Activated CD4-positive, alpha-beta T cell treated with anti-CD3 and anti-CD28 coated beads, Interleukin-2, amount 10 ng/mL, durations not matched to agents 24 days and 14 days (primary cell): ENCODE data around the gene CENPB. TPM values are rescaled to one million over a fixed set of nuclear protein-coding genes. Genes with fewer than 3 reads are reported as not detected.

ENCODE experiments used
- DNase-seq: peaks from one replicate; pipeline ENCODE4 v3.0.0; 2022
- H3K27ac Mint-ChIP-seq: one replicate; pipeline ENCODE4 v1.8.0; 2022; ENCODE audit warnings: mild to moderate bottlenecking, mixed read lengths
- H3K27me3 Mint-ChIP-seq: one replicate; pipeline ENCODE4 v1.8.0; 2022; ENCODE audit warnings: mixed read lengths
- H3K36me3 Mint-ChIP-seq: one replicate; pipeline ENCODE4 v1.8.0; 2022; ENCODE audit warnings: low read depth, mild to moderate bottlenecking, mixed read lengths
- H3K4me1 Mint-ChIP-seq: one replicate; pipeline ENCODE4 v1.8.0; 2021; ENCODE audit warnings: mixed read lengths
- H3K4me3 Mint-ChIP-seq: one replicate; pipeline ENCODE4 v1.8.0; 2022; ENCODE audit warnings: mild to moderate bottlenecking, moderate library complexity, mixed read lengths
- H3K9me3 Mint-ChIP-seq: one replicate; pipeline ENCODE4 v1.8.0; 2021; ENCODE audit warnings: mixed read lengths
- intact Hi-C: fragments of 100-400 bp; cut with micrococcal nuclease; formaldehyde crosslinking; loops from one replicate; pipeline ENCODE4 v1.15.1; 2023
- total RNA-seq: library from RNA; stranded (reverse); gene quantifications from 2 replicates; pipeline ENCODE4 v1.2.3, GENCODE V29; 2022

Gene CENPB
- total RNA-seq, 1 donor from 2014 or later = 74.4 TPM

DNA sequence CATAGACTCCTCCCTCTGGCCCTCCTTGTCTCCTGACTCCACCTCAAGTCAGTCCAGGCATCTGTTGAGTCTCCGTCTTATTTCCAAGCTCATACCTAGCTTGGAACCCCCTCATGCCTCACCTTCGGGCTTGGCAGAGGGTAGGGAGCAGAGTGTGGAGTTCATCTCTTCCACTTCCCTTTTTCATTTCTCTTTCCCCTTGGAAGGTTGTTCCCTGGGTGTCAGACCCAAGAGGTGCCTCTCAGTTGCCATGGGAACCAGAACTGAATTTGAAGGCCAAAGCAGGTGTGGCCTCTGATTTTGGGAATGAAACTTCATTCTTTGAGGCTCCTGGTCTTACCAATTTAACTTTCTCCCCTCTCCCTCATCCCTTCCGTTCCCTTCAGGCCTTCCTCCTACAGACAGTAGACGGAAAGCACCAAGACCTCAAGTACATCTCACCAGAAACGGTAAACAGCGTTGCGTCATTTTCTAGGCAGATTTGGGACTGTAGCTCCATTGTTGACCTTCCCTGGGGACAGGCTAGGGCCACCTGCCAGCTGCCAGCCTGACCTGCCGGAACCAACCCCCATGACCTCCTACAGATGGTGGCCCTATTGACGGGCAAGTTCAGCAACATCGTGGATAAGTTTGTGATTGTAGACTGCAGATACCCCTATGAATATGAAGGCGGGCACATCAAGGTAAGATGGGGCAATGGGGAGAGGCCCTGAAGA, 16.1 kb upstream of the CENPB start:
- peaks cover 73% of the 10 kb centered on the region for H3K36me3 Mint-ChIP-seq
- no peak overlapping the region for H3K4me3 Mint-ChIP-seq

DNA sequence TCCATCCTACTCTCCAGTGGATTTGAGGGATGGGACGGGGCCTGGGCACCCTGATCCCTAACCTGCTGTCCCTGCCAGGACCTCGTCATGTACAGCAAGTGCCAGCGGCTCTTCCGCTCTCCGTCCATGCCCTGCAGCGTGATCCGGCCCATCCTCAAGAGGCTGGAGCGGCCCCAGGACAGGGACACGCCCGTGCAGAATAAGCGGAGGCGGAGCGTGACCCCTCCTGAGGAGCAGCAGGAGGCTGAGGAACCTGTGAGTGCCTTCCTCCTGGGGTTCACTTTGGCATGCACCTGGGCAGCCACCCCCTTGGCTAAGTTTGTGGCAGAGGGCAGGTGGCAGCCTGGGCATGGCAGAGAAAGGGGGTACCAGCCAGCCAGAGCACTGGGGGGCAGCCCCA, 15.3 kb upstream of the CENPB start:
- Mint-ChIP-seq H3K36me3 (peaks cover 76% of the 10 kb centered on the region), H3K27me3 (no peaks in the 10 kb centered on the region), H3K27ac (no peak overlapping the region), H3K4me1 (peaks cover 65% of the 10 kb centered on the region), H3K9me3 (no peaks in the 10 kb centered on the region), H3K4me3 (no peak overlapping the region)
- intact Hi-C loops = no loop called here
- no peak for DNase-seq

More for the DNA sequence above, 16.1 kb upstream of the CENPB start:
- H3K27me3 Mint-ChIP-seq = no peaks in the 10 kb centered on the region
- H3K27ac Mint-ChIP-seq = peak overlapping the region; percentile 14
- no peak for DNase-seq
- intact Hi-C loops = no loop called here
- H3K9me3 Mint-ChIP-seq = no peaks in the 10 kb centered on the region
- H3K4me1 Mint-ChIP-seq = peaks cover 66% of the 10 kb centered on the region

DNA sequence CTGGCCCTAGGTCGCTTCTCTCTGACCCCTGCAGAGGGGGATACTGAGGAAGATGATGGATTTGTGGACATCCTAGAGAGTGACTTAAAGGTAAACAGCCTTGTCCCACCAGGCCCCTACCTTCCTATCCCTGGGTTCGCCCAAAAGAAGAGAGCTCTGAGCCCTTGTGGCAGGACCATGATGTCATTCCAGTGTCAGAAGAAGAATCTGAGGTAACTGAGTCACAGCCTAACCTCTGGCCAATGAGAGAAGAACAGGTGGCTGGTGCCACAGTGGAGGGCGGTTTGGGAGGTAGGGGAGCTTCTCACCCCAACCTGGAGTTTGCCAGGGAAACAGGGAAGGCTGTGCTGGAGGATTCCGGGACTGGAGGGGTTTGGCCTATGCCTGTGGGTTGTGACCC, 14.8 kb upstream of the CENPB start:
- no peak for DNase-seq
- H3K9me3 Mint-ChIP-seq = no peaks in the 10 kb centered on the region
- peak overlapping the region; percentile 58 for H3K27ac Mint-ChIP-seq
- no peaks in the 10 kb centered on the region for H3K27me3 Mint-ChIP-seq
- H3K36me3 Mint-ChIP-seq = peaks cover 73% of the 10 kb centered on the region
- intact Hi-C loops = no loop called here
- H3K4me3 Mint-ChIP-seq = no peak overlapping the region
- peaks cover 65% of the 10 kb centered on the region for H3K4me1 Mint-ChIP-seq

DNA sequence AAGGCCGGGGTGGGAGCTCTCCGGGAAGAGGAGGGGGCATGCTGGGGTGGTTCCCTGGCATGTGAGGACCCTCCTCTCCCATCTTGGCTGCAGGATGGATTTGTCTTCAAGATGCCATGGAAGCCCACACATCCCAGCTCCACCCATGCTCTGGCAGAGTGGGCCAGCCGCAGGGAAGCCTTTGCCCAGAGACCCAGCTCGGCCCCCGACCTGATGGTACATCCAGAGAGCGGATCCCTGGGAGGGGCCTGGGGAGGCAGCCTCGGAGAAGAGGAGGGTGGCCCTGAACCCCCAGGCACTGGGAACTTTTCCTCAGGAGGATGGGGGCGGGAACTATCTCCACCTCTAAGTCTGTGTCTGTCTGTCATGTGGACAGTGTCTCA, 14.3 kb upstream of the CENPB start:
- H3K27ac Mint-ChIP-seq = peak overlapping the region; percentile 48
- H3K9me3 Mint-ChIP-seq = no peaks in the 10 kb centered on the region
- no peaks in the 10 kb centered on the region for H3K27me3 Mint-ChIP-seq
- no peak overlapping the region for H3K4me3 Mint-ChIP-seq
- no peak for DNase-seq
- intact Hi-C loops = no loop called here
- peaks cover 70% of the 10 kb centered on the region for H3K36me3 Mint-ChIP-seq
- peaks cover 63% of the 10 kb centered on the region for H3K4me1 Mint-ChIP-seq

DNA sequence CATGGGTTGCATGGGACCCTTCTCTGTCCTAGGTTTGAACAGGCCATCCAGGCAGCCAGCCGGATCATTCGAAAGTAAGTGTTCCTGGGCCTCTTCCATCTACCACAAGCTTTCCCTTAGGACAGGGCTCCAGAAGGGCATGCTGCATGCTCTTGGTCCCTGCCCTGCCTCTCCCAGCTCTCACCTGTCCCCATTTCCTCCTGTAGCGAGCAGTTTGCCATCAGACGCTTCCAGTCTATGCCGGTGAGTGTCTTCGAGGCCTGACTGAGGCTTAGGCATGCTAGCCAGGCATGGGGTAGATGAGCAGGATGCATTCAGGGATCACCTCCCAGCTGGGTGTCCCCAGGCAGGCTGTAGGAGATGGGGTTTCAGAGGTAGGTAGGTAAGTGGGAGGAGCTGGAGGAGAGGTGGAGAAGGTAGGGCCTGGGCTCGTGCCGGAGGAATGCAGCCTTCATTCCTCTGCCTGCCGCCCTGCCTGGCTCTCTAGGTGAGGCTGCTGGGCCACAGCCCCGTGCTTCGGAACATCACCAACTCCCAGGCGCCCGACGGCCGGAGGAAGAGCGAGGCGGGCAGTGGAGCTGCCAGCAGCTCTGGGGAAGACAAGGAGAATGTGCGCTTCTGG, 13.8 kb upstream of the CENPB start:
- Mint-ChIP-seq H3K27me3 (no peaks in the 10 kb centered on the region), H3K27ac (peak overlapping the region; percentile 77), H3K4me1 (peaks cover 62% of the 10 kb centered on the region), H3K9me3 (no peaks in the 10 kb centered on the region), H3K4me3 (peak overlapping the region; percentile 97), H3K36me3 (peaks cover 65% of the 10 kb centered on the region)
- intact Hi-C loops = no loop called here
- DNase-seq = no peak

DNA sequence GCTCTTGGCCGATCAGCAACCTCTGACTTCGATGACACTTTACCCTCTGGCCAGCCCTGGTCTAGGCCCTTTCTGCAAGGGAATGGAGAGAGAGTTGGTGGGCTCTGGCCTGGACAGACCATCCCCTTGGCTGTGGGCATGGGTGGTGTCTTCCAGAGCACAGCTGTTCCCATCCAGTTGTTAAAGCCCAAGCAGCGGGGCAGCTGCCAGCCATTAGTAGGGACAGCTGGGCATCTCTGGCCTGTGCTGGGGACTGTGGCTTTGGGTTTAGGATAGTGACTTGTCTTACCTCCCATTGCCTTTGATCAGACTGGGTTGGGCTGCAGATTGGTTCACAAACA, 12.3 kb upstream of the CENPB start:
- DNase-seq = no peak
- no peaks in the 10 kb centered on the region for H3K9me3 Mint-ChIP-seq
- no peaks in the 10 kb centered on the region for H3K27me3 Mint-ChIP-seq
- H3K4me1 Mint-ChIP-seq = peaks cover 57% of the 10 kb centered on the region
- peak overlapping the region; percentile 97 for H3K4me3 Mint-ChIP-seq
- peaks cover 53% of the 10 kb centered on the region for H3K36me3 Mint-ChIP-seq
- H3K27ac Mint-ChIP-seq = peak overlapping the region; percentile 85
- intact Hi-C loops = loop anchor here (5.0 kb wide), 1 partner anchor 213 kb away; no protein-coding TSS in a partner anchor

DNA sequence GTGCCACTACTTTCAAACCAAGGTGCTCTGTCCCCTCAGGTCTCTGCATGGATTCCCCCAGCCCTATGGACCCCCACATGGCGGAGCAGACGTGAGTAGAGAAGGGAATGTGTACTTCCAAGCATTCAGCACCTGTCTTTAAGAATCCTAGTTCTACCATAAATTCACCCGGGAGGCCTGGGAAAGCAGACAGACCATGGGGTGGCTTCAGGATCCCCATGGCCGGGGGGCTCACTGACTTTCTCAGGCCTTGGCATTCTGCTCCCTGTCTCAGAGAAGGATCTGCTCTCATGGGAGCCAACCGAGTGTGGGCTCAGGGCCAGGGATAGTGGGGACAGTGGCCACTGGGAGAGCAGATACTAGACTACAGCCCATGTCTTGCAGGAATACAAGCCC, 11.8 kb upstream of the CENPB start:
- H3K36me3 Mint-ChIP-seq = peaks cover 48% of the 10 kb centered on the region
- no peaks in the 10 kb centered on the region for H3K9me3 Mint-ChIP-seq
- H3K4me1 Mint-ChIP-seq = peaks cover 52% of the 10 kb centered on the region
- H3K4me3 Mint-ChIP-seq = peak overlapping the region; percentile 97
- intact Hi-C loops = loop anchor here (5.0 kb wide), 1 partner anchor 214 kb away; no protein-coding TSS in a partner anchor
- H3K27me3 Mint-ChIP-seq = no peaks in the 10 kb centered on the region
- H3K27ac Mint-ChIP-seq = peak overlapping the region; percentile 92
- DNase-seq = no peak

DNA sequence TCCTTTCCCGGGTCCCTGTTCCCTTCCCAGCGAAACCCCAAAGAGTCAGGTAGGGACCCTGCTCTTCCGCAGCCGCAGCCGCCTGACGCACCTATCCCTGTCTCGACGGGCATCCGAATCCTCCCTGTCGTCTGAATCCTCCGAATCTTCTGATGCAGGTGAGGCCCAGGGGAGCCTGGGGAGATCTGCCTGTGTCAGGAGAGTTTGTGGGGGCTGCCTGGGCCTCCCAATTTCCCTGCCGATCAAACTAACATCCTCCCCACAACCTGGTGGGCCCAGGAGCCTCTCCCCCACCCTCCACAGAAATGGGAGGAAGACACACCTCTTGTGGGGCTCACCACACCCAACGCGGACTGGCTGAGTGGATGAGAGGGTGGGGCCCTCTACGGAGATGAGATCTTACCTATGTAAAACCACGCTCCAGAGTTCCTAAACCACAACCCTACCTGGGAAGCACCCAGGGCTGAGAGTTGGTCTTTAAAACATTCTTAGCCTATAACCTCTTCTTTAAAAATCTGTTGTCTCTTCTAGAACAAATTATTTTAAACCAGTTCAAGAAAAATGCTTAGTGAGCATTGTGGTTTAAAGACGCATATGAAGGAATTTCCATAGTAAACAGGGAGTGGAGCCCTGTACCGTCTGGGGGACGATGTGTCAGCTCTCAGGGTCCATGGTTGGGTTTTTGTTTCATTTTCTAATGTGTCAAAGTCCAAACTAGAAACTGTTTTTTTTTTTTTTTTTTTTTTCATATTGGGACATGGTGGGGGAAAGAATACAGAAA, 11.2 kb upstream of the CENPB start:
- H3K4me3 Mint-ChIP-seq = peak overlapping the region; percentile 97
- no peaks in the 10 kb centered on the region for H3K9me3 Mint-ChIP-seq
- no peaks in the 10 kb centered on the region for H3K27me3 Mint-ChIP-seq
- peak; percentile 88 for DNase-seq
- intact Hi-C loops = loop anchor here (2.0 to 5.0 kb wide), 2 partner anchors 49 to 215 kb away; partner anchors contain the start of gene MAVS
- H3K27ac Mint-ChIP-seq = peak overlapping the region; percentile 92
- H3K36me3 Mint-ChIP-seq = peaks cover 43% of the 10 kb centered on the region
- peaks cover 50% of the 10 kb centered on the region for H3K4me1 Mint-ChIP-seq

DNA sequence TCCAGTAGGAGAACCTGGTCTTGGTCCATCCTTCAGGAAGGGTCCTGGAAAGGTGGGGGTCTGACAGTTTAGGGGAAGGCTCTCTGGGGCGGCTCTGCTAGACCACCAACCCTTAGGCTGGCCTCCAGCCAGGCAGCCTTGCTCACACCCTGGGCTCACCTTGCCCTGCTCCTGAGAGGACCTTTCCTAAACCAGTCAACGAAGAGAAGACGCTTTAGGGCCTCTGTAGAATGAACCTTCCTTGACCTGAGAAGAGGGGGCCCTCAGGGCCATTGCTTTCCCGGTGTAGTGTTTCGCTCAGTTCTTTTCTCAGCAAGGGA, 10.6 kb upstream of the CENPB start:
- intact Hi-C loops = loop anchor here (2.0 to 5.0 kb wide), 2 partner anchors 50 to 215 kb away; partner anchors contain the start of gene MAVS
- Mint-ChIP-seq H3K4me1 (peaks cover 46% of the 10 kb centered on the region), H3K9me3 (no peaks in the 10 kb centered on the region), H3K36me3 (peaks cover 38% of the 10 kb centered on the region), H3K4me3 (peak overlapping the region; percentile 97), H3K27ac (peak overlapping the region; percentile 92), H3K27me3 (no peaks in the 10 kb centered on the region)
- DNase-seq = no peak

DNA sequence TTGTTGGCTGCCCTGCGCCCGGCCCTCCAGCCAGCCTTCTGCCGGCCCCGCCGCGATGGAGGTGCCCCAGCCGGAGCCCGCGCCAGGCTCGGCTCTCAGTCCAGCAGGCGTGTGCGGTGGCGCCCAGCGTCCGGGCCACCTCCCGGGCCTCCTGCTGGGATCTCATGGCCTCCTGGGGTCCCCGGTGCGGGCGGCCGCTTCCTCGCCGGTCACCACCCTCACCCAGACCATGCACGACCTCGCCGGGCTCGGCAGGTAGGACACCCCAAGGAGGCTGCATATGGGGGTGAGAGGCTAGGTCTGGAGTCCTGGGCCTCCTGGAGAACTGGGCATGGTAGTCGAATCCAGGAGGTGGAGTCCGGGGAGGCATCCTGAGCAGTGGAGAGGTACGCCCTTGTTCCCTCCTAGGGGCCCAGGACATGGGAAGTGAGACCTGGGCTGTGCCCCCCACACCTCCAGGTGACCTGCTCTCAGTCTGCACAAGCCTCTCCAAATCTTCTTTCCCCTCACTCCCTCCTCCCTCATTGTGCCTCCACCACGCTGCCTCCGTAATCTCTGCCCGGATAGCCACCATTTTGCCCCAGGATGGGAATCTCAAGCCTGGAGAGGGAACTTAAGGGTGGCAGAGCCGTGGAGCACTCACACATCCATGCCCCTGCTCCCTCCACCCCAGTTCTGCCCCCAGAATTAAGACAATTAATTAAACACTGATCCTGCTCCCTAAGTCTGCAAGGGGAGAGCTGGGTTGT, 10.1 kb upstream of the CENPB start:
- peak overlapping the region; percentile 92 for H3K27ac Mint-ChIP-seq
- H3K4me3 Mint-ChIP-seq = peak overlapping the region; percentile 97
- peaks cover 33% of the 10 kb centered on the region for H3K36me3 Mint-ChIP-seq
- no peaks in the 10 kb centered on the region for H3K9me3 Mint-ChIP-seq
- peak; percentile 75 for DNase-seq
- H3K27me3 Mint-ChIP-seq = no peaks in the 10 kb centered on the region
- peaks cover 46% of the 10 kb centered on the region for H3K4me1 Mint-ChIP-seq
- intact Hi-C loops = loop anchor here (1.0 to 5.0 kb wide), 4 partner anchors 15 to 216 kb away; partner anchors contain the start of genes AP5S1 and MAVS

DNA sequence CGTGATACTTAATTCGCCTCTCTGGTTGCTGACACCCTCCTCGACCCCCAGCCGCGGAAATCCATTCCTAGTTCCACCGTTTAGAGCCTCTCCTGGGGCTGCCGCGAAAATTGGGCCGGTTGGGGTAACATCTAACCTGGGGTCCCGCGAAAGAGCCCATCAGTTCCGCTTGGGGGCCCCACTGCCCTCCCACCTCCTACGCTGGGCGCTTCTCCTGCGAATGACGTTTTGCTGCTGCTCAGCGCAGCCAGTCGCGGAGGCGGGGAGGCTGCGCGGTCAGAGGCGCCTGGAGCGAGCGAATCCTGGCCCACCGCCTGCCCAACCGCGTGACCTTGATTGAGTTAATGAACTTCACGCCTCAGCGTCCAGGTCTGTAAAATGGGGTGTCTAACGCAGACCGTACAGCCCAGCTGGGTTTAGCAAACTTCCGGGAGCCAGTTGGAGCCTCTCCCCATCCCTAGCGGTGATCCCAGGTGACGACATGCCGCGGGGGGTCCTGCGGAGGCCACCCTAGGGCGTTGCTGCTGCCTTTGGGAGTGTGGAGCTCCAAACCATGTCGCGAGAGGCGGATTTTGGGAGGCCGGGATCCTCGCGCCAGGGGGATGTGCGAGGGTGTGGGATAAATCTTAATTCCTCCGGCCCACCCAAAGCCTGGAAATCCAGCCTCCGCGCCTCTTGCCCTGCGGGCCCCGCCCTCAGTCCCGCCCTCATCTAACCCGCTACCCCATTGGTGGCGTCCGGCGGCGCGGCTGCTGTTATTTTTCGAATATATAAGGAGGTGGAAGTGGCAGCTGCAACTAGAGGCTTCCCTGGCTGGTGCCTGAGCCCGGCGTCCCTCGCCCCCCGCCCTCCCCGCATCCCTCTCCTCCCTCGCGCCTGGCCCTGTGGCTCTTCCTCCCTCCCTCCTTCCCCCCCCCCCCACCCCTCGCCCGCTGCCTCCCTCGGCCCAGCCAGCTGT, 9.2 kb upstream of the CENPB start, which contains the start of gene CDC25B:
TSS of gene CDC25B (plus strand) at position 800 of the 958 bp plus-strand sequence. CDS start 222 bp downstream, outside the sequence.
- Mint-ChIP-seq H3K4me1 (peaks cover 44% of the 10 kb centered on the region), H3K9me3 (no peaks in the 10 kb centered on the region), H3K4me3 (peak within 1 kb of the TSS; percentile 97), H3K36me3 (peaks cover 25% of the 10 kb centered on the region), H3K27me3 (no peaks in the 10 kb centered on the region), H3K27ac (peak within 1 kb of the TSS; percentile 96)
- intact Hi-C loops = loop anchor here (1.0 to 5.0 kb wide), 6 partner anchors 8 to 217 kb away; partner anchors contain the start of genes AP5S1 and MAVS
- DNase-seq = peak; percentile 96

DNA sequence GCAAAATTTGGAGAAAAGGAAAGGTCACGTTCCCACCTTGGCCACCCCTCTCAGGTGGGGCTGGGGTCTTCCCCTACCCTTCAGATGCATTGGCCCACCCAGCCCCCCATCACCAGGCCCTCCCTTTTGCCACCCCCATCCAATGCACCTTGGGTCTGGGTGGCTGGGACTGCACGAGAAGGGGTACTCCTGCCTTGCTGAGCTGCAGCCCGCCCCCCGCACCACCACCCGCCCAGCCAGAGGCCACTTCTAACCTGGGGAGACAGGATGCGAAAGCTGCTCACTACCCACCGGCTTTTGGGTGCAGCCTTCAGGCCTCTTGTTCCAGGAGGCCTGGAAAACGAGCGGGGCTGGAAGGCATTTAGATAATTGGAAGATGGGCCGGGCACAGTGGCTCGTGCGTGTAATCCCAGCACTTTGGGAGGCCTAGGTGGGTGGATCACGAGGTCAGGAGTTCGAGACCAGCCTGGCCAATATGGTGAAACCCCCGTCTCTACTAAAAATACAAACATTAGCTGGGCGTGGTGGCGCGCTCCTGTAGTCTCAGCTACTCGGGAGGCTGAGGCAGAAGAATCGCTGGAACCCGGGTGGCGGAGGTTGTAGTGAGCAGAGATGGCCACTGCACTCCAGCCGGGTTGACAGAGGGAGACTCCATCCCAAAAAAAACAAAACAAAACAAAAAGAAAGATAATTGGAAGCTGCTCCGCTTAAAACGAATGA, 8.3 kb upstream of the CENPB start:
- DNase-seq = no peak
- H3K27me3 Mint-ChIP-seq = no peaks in the 10 kb centered on the region
- peak overlapping the region; percentile 97 for H3K4me3 Mint-ChIP-seq
- peaks cover 36% of the 10 kb centered on the region for H3K4me1 Mint-ChIP-seq
- no peaks in the 10 kb centered on the region for H3K9me3 Mint-ChIP-seq
- intact Hi-C loops = loop anchor here (1.0 to 5.0 kb wide), 3 partner anchors 8 to 217 kb away; no protein-coding TSS in a partner anchor
- H3K36me3 Mint-ChIP-seq = peaks cover 17% of the 10 kb centered on the region
- H3K27ac Mint-ChIP-seq = peak overlapping the region; percentile 96
